Measurements from ENCODE around the gene CD48. TPM values are rescaled to one million over a fixed set of nuclear protein-coding genes. Genes with fewer than 3 reads are reported as not detected.

The CD48 gene
- total RNA-seq, 1 experiment from 2014 or later = 2.2 TPM

GRCh38 chr1:160746836-160747500 is 35.3 kb upstream of the CD48 start:
- no peak overlapping the region for H3K4me3 ChIP-seq (ENCODE audit: insufficient read depth, low read depth, low read length)
- no peak for DNase-seq
- no peaks in the 10 kb centered on the region for H3K36me3 ChIP-seq (replicated peaks; ENCODE audit: control insufficient read depth, insufficient read depth, low read length)
- H3K27me3 ChIP-seq (ENCODE audit: control insufficient read depth, insufficient read depth, low read length) = no peaks in the 10 kb centered on the region; the same call in 1 of the 2 replicates

GRCh38 chr1:160745551-160745950 is 33.9 kb upstream of the CD48 start:
- Histone ChIP-seq H3K4me3 (ENCODE audit: insufficient read depth, low read depth, low read length) (no peak overlapping the region), H3K27me3 (ENCODE audit: control insufficient read depth, insufficient read depth, low read length) (no peaks in the 10 kb centered on the region; the same call in 1 of the 2 replicates), H3K36me3 (replicated peaks; ENCODE audit: control insufficient read depth, insufficient read depth, low read length) (no peaks in the 10 kb centered on the region)
- no peak for DNase-seq

GRCh38 chr1:160744852-160745520 is 33.4 kb upstream of the CD48 start:
- H3K36me3 ChIP-seq (replicated peaks; ENCODE audit: control insufficient read depth, insufficient read depth, low read length) = no peaks in the 10 kb centered on the region
- no peak for DNase-seq
- no peaks in the 10 kb centered on the region; the same call in 1 of the 2 replicates for H3K27me3 ChIP-seq (ENCODE audit: control insufficient read depth, insufficient read depth, low read length)
- no peak overlapping the region for H3K4me3 ChIP-seq (ENCODE audit: insufficient read depth, low read depth, low read length)

GRCh38 chr1:160744199-160744851 is 32.7 kb upstream of the CD48 start:
- Histone ChIP-seq H3K4me3 (ENCODE audit: insufficient read depth, low read depth, low read length) (no peak overlapping the region), H3K36me3 (replicated peaks; ENCODE audit: control insufficient read depth, insufficient read depth, low read length) (no peaks in the 10 kb centered on the region), H3K27me3 (ENCODE audit: control insufficient read depth, insufficient read depth, low read length) (no peaks in the 10 kb centered on the region)
- DNase-seq = no peak

- Histone ChIP-seq H3K27me3 (ENCODE audit: control insufficient read depth, insufficient read depth, low read length) (no peaks in the 10 kb centered on the region), H3K4me3 (ENCODE audit: insufficient read depth, low read depth, low read length) (no peak overlapping the region), H3K36me3 (replicated peaks; ENCODE audit: control insufficient read depth, insufficient read depth, low read length) (no peaks in the 10 kb centered on the region)
- no peak for DNase-seq
Observed at GRCh38 chr1:160743266-160743665, 31.6 kb upstream of the CD48 start.

GRCh38 chr1:160742428-160743127 is 31.0 kb upstream of the CD48 start:
- no peaks in the 10 kb centered on the region for H3K27me3 ChIP-seq (ENCODE audit: control insufficient read depth, insufficient read depth, low read length)
- no peaks in the 10 kb centered on the region for H3K36me3 ChIP-seq (replicated peaks; ENCODE audit: control insufficient read depth, insufficient read depth, low read length)
- DNase-seq = no peak
- H3K4me3 ChIP-seq (ENCODE audit: insufficient read depth, low read depth, low read length) = no peak overlapping the region

- DNase-seq = peak; percentile 5
- H3K27me3 ChIP-seq (ENCODE audit: control insufficient read depth, insufficient read depth, low read length) = no peaks in the 10 kb centered on the region
- H3K4me3 ChIP-seq (ENCODE audit: insufficient read depth, low read depth, low read length) = no peak overlapping the region
- H3K36me3 ChIP-seq (replicated peaks; ENCODE audit: control insufficient read depth, insufficient read depth, low read length) = no peaks in the 10 kb centered on the region
Observed at GRCh38 chr1:160741612-160742348, 30.2 kb upstream of the CD48 start.

GRCh38 chr1:160741092-160741501 is 29.5 kb upstream of the CD48 start:
- no peaks in the 10 kb centered on the region for H3K27me3 ChIP-seq (ENCODE audit: control insufficient read depth, insufficient read depth, low read length)
- H3K36me3 ChIP-seq (replicated peaks; ENCODE audit: control insufficient read depth, insufficient read depth, low read length) = no peaks in the 10 kb centered on the region
- DNase-seq = no peak
- H3K4me3 ChIP-seq (ENCODE audit: insufficient read depth, low read depth, low read length) = no peak overlapping the region

- H3K36me3 ChIP-seq (replicated peaks; ENCODE audit: control insufficient read depth, insufficient read depth, low read length) = no peaks in the 10 kb centered on the region
- no peaks in the 10 kb centered on the region for H3K27me3 ChIP-seq (ENCODE audit: control insufficient read depth, insufficient read depth, low read length)
- no peak for DNase-seq
- H3K4me3 ChIP-seq (ENCODE audit: insufficient read depth, low read depth, low read length) = no peak overlapping the region
Observed at GRCh38 chr1:160740133-160740688, 28.6 kb upstream of the CD48 start.

- Histone ChIP-seq H3K27me3 (ENCODE audit: control insufficient read depth, insufficient read depth, low read length) (no peaks in the 10 kb centered on the region), H3K4me3 (ENCODE audit: insufficient read depth, low read depth, low read length) (no peak within 1 kb of the TSS), H3K36me3 (replicated peaks; ENCODE audit: control insufficient read depth, insufficient read depth, low read length) (no peaks in the 10 kb centered on the region)
- no peak for DNase-seq
Observed at GRCh38 chr1:160739098-160739511, 27.5 kb upstream of the CD48 start, which contains the start of gene SLAMF7. Gene SLAMF7 (plus strand): TSS chr1:160739247. CDS start chr1:160739302, 55 bp downstream.

- Histone ChIP-seq H3K4me3 (ENCODE audit: insufficient read depth, low read depth, low read length) (no peak overlapping the region), H3K27me3 (ENCODE audit: control insufficient read depth, insufficient read depth, low read length) (no peaks in the 10 kb centered on the region), H3K36me3 (replicated peaks; ENCODE audit: control insufficient read depth, insufficient read depth, low read length) (no peaks in the 10 kb centered on the region)
- no peak for DNase-seq
Observed at GRCh38 chr1:160738271-160738670, 26.6 kb upstream of the CD48 start.

- no peak for DNase-seq
- H3K27me3 ChIP-seq (ENCODE audit: control insufficient read depth, insufficient read depth, low read length) = no peaks in the 10 kb centered on the region
Observed at GRCh38 chr1:160734301-160734700, 22.7 kb upstream of the CD48 start.

GRCh38 chr1:160733898-160734297 is 22.3 kb upstream of the CD48 start:
- no peak overlapping the region for H3K4me3 ChIP-seq (ENCODE audit: insufficient read depth, low read depth, low read length)
- DNase-seq = no peak
- no peaks in the 10 kb centered on the region for H3K27me3 ChIP-seq (ENCODE audit: control insufficient read depth, insufficient read depth, low read length)
- H3K36me3 ChIP-seq (replicated peaks; ENCODE audit: control insufficient read depth, insufficient read depth, low read length) = no peaks in the 10 kb centered on the region

More at GRCh38 chr1:160734301-160734700, 22.7 kb upstream of the CD48 start:
- H3K36me3 ChIP-seq (replicated peaks; ENCODE audit: control insufficient read depth, insufficient read depth, low read length) = no peaks in the 10 kb centered on the region
- no peak overlapping the region for H3K4me3 ChIP-seq (ENCODE audit: insufficient read depth, low read depth, low read length)

GRCh38 chr1:160731990-160732389 is 20.4 kb upstream of the CD48 start:
- no peaks in the 10 kb centered on the region for H3K36me3 ChIP-seq (replicated peaks; ENCODE audit: control insufficient read depth, insufficient read depth, low read length)
- no peaks in the 10 kb centered on the region for H3K27me3 ChIP-seq (ENCODE audit: control insufficient read depth, insufficient read depth, low read length)
- no peak overlapping the region for H3K4me3 ChIP-seq (ENCODE audit: insufficient read depth, low read depth, low read length)
- no peak for DNase-seq

Measured in H7 (cell line).